GM10266 (cell line): ENCODE data around the gene NMU.

Source experiments
- DNase-seq: peaks from one replicate; pipeline ENCODE4 v3.0.0; 2012; ENCODE audit errors: extremely low spot score
- CTCF ChIP-seq: IDR thresholded peaks from 2 replicates; pipeline ENCODE4 v1.5.1; 2012; ENCODE audit warnings: mild to moderate bottlenecking, low read depth; ENCODE audit not compliant: control insufficient read depth, insufficient read depth; ENCODE audit errors: missing control alignments

Gene NMU

DNA sequence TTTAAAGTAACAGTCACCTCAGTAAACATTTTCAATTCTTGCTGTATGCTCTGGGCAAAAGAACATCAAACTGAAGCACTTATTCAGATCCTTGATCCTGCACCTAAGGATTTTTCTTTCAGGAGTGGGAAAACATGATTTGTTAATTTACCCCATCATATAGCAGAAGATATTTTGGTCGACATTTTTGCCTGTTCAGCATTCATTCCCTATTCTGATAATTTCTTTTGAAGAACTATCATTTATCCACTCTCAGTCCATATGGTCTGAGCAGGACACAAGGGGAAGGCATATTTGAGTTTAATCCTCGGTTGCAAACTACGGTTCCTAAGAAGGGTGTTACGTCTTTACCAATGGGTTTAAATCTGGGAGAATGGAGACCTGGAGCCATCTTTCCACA, 88.2 kb downstream of the NMU start:
- no peak for TF ChIP-seq CTCF
- no peak for DNase-seq

DNA sequence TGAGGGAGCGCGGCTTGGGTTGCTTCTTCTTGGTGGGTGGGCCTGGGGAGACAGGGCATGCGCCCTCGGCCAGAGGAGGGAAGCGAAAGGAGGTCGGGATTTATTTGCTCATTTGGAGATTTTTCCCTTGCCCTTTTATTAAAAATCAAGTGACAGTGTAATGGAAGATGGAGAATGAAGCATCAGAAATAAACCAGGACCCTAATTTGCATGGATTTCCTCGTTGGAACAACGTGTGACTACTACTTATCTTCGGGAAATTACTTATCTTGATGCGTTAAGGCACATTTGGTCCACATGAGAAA, 88.7 kb downstream of the NMU start:
- no peak for TF ChIP-seq CTCF
- DNase-seq: no peak

GRCh38 chr4:55546756-55547465, 89.2 kb downstream of the NMU start, which contains the start of gene CLOCK:
TSS of gene CLOCK (minus strand) at chr4:55546909. CDS start at chr4:55482785, 64,124 bp downstream.
- peak; percentile 86 for DNase-seq
- TF ChIP-seq CTCF: peak; percentile 52

DNA sequence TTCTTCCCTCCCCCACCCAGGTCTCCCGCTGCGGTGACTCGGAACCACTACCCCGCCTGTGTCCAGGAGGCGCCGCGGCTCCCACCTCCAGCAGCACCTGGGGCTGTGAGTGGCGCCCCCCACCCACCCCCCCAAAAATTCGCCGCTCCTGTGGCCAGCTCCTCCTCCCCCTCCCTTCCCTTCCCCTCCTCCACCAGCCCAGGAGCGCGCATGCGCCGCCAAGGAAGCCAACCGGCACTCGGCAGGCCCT, 89.7 kb downstream of the NMU start:
- no peak for TF ChIP-seq CTCF
- DNase-seq: no peak

DNA sequence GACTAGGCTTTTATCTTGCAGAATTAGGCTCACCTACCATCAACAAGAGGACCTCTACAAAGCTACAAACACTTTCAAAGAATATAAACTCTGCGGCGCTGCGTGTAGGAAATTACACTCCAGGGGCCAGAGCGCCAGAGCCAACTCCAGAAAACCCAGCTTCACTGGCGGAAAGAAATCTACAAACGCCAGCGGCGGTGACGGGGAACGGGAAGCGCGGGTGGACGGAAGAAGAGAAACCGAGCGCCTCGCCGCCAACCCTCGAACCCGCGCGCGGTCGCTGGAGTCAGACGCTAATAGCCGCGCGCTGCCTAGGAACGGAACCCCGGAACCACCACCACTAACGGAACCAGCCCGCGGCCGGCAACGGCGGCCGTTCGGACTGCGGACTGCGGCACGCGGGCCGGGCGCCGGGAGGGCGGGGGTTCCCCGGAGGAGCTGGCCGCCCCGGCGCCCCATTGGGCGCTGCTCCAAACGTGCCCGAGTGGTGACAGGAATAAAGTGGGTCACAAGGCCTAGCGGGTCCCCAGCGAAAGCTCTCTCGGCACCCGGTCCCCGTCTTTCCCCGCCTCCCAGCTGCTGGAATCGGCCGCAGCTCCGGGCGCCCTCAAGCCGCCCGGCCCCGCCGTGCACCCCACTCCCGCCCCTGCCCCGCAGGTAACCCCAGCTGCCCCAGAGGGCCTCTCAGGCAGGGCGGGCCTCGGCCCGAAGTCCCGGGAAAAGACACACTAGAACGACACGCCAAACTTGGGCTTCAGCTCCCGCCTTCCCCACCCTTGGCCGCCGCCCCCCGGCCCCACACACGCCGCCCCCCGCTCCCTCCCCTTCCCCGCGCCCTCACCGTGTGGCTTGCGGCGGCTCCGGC, 90.2 kb downstream of the NMU start:
- TF ChIP-seq CTCF: no peak
- peak; percentile 75 for DNase-seq
